ENCODE measurements around the gene CHRNA9. TPM values are rescaled to one million over a fixed set of nuclear protein-coding genes. Genes with fewer than 3 reads are reported as not detected.
"Not testable (repeated sequence)": the region's sequence is repeated elsewhere in the genome, so short reads cannot be mapped to it uniquely, and the experiment has no call there.

The CHRNA9 gene
- total RNA-seq, 1 donor from 2014 or later: not detected

- TF ChIP-seq, protein P1, sequence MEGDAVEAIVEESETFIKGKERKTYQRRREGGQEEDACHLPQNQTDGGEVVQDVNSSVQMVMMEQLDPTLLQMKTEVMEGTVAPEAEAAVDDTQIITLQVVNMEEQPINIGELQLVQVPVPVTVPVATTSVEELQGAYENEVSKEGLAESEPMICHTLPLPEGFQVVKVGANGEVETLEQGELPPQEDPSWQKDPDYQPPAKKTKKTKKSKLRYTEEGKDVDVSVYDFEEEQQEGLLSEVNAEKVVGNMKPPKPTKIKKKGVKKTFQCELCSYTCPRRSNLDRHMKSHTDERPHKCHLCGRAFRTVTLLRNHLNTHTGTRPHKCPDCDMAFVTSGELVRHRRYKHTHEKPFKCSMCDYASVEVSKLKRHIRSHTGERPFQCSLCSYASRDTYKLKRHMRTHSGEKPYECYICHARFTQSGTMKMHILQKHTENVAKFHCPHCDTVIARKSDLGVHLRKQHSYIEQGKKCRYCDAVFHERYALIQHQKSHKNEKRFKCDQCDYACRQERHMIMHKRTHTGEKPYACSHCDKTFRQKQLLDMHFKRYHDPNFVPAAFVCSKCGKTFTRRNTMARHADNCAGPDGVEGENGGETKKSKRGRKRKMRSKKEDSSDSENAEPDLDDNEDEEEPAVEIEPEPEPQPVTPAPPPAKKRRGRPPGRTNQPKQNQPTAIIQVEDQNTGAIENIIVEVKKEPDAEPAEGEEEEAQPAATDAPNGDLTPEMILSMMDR (IDR thresholded peaks at IDR 0.05): no peak
- TF ChIP-seq POLR2AphosphoS5 (IDR thresholded peaks at IDR 0.05; ENCODE audit: insufficient read depth in 1 of 2, low read depth in 1 of 2): no peak
- TF ChIP-seq POLR2A (IDR thresholded peaks at IDR 0.05): no peak
These were observed 42.8 kb upstream of the CHRNA9 start for GRCh38 chr4:40292313-40292759.

GRCh38 chr4:40294339-40294738, 40.8 kb upstream of the CHRNA9 start:
- no peak overlapping the region for H3K4me3 ChIP-seq
- DNase-seq (ENCODE audit: extremely low spot score in 2 of 2): no peak
- H3K27me3 ChIP-seq: no peaks in the 10 kb centered on the region
- H3K9me3 ChIP-seq: no peaks in the 10 kb centered on the region
- intact Hi-C loops (cut with DNase I): loop anchor here (10.0 kb wide), 1 partner anchor 150 kb away; no protein-coding TSS in a partner anchor
- no peaks in the 10 kb centered on the region for H3K36me3 ChIP-seq
- TF ChIP-seq, protein P1 (IDR thresholded peaks at IDR 0.05): no peak
- TF ChIP-seq POLR2AphosphoS5 (IDR thresholded peaks at IDR 0.05; ENCODE audit: insufficient read depth in 1 of 2, low read depth in 1 of 2) (no peak), POLR2A (IDR thresholded peaks at IDR 0.05) (no peak)
- H3K27ac ChIP-seq: no peak overlapping the region
- H3K4me1 ChIP-seq: no peaks in the 10 kb centered on the region

More at GRCh38 chr4:40292313-40292759, 42.8 kb upstream of the CHRNA9 start:
- H3K4me3 ChIP-seq: no peak overlapping the region
- H3K4me1 ChIP-seq: no peaks in the 10 kb centered on the region
- H3K36me3 ChIP-seq: no peaks in the 10 kb centered on the region
- H3K9me3 ChIP-seq: no peaks in the 10 kb centered on the region
- DNase-seq (ENCODE audit: extremely low spot score in 2 of 2): no peak
- H3K27me3 ChIP-seq: no peaks in the 10 kb centered on the region
- intact Hi-C loops (cut with DNase I): loop anchor here (10.0 kb wide), 1 partner anchor 148 kb away; no protein-coding TSS in a partner anchor
- no peak overlapping the region for H3K27ac ChIP-seq

- H3K9me3 ChIP-seq; H3K27ac ChIP-seq; H3K4me3 ChIP-seq; H3K27me3 ChIP-seq; DNase-seq (ENCODE audit: extremely low spot score in 2 of 2); H3K36me3 ChIP-seq; H3K4me1 ChIP-seq: not testable (repeated sequence)
- intact Hi-C loops (cut with DNase I): loop anchor here (10.0 kb wide), 1 partner anchor 150 kb away; no protein-coding TSS in a partner anchor
These were observed 40.1 kb upstream of the CHRNA9 start for GRCh38 chr4:40295030-40295429.

- Histone ChIP-seq H3K36me3 (no peaks in the 10 kb centered on the region), H3K9me3 (no peaks in the 10 kb centered on the region), H3K27me3 (no peaks in the 10 kb centered on the region), H3K4me3 (no peak overlapping the region), H3K27ac (no peak overlapping the region), H3K4me1 (no peaks in the 10 kb centered on the region)
- DNase-seq (ENCODE audit: extremely low spot score in 2 of 2): no peak
- intact Hi-C loops (cut with DNase I): loop anchor here (10.0 kb wide), 1 partner anchor 151 kb away; no protein-coding TSS in a partner anchor
- TF ChIP-seq, protein P1 (IDR thresholded peaks at IDR 0.05): no peak
- TF ChIP-seq POLR2A (IDR thresholded peaks at IDR 0.05) (no peak), POLR2AphosphoS5 (IDR thresholded peaks at IDR 0.05; ENCODE audit: insufficient read depth in 1 of 2, low read depth in 1 of 2) (no peak)
These were observed 39.6 kb upstream of the CHRNA9 start for GRCh38 chr4:40295572-40295971.

DNA sequence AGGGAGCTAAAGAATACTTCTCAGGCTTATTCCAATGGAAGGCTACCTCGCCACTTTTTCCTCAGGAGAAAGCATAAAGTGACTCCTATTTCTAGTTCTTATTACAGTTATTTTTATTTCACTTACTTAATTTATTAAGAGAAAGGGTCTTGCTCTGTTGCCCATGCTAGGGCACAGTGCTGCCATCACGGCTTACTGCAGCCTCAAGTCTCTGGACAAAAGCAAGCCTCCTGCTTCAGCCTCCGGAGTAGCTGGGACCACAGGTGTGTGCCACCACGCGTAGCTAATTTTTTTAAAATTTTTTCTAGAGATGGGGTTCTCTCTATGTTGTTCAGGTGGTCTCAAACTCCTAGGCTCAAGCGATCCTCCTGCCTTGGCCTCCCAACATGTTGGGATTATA, 36.0 kb upstream of the CHRNA9 start:
- H3K4me1 ChIP-seq: no peaks in the 10 kb centered on the region
- no peaks in the 10 kb centered on the region for H3K9me3 ChIP-seq
- DNase-seq (ENCODE audit: extremely low spot score in 2 of 2): no peak
- TF ChIP-seq POLR2AphosphoS5 (IDR thresholded peaks at IDR 0.05; ENCODE audit: insufficient read depth in 1 of 2, low read depth in 1 of 2) (no peak), POLR2A (IDR thresholded peaks at IDR 0.05) (no peak)
- TF ChIP-seq, protein P1 (IDR thresholded peaks at IDR 0.05): no peak
- H3K27me3 ChIP-seq: no peaks in the 10 kb centered on the region
- intact Hi-C loops (cut with DNase I): loop anchor here (10.0 kb wide), 1 partner anchor 154 kb away; no protein-coding TSS in a partner anchor
- no peak overlapping the region for H3K27ac ChIP-seq
- no peaks in the 10 kb centered on the region for H3K36me3 ChIP-seq
- H3K4me3 ChIP-seq: no peak overlapping the region

All from vagina (tissue), 2 donors.